SK-N-SH (cell line): Measurements from ENCODE around the gene ZKSCAN1. TPM values are rescaled to one million over a fixed set of nuclear protein-coding genes. Genes with fewer than 3 reads are reported as not detected.

Source experiments
- CTCF ChIA-PET: fragments of 300-600, 350-600 bp; formaldehyde crosslinking; extraction: SDS; loops from one replicate; lab custom pipeline; 2021; lab: Yijun Ruan, JAX
- POLR2A ChIA-PET: fragments of 350-600 bp; sonication (Branson Sonifier 250); formaldehyde crosslinking; extraction: SDS; loops from one replicate; lab custom pipeline; 2020; ENCODE audit warnings: antibody characterized with exemption, inconsistent platforms; lab: Yijun Ruan, JAX
- DNase-seq: peaks from one replicate; pipeline ENCODE4 v3.0.0; 2012
- H2AFZ ChIP-seq: fragments of 200-600 bp; sonication (generic); 2 replicates; pipeline ENCODE4 v1.8.1; 2016; ENCODE audit warnings: antibody characterized with exemption, mild to moderate bottlenecking, low read depth
- H3F3A ChIP-seq: fragments of 200-600 bp; sonication (generic); replicated peaks from 2 replicates; pipeline ENCODE3; 2016; ENCODE audit warnings: antibody characterized with exemption, mild to moderate bottlenecking; ENCODE audit not compliant: insufficient read depth
- H3K27ac ChIP-seq, 2 experiments: fragments of 200-500 bp in 1 of 2; fragments of 200-600 bp in 1 of 2; sonication (Bioruptor generic) in 1 of 2; sonication (generic), shearing (Covaris generic) in 1 of 2; 2 replicates each; pipeline versions ENCODE4 v1.5.1 to v1.6.1; 2014 to 2016; ENCODE audit warnings: low read depth in 2 of 2, inconsistent platforms in 1 of 2, low read length in 1 of 2, mild to moderate bottlenecking in 1 of 2, mixed read lengths in 1 of 2
- H3K27me3 ChIP-seq: fragments of 200-600 bp; sonication (generic), shearing (Covaris generic); 2 replicates; pipeline ENCODE4 v1.6.1; 2016; ENCODE audit warnings: mixed run types; ENCODE audit not compliant: insufficient read depth
- H3K36me3 ChIP-seq, 2 experiments: fragments of 200-500 bp in 1 of 2; fragments of 200-600 bp in 1 of 2; sonication (Bioruptor generic) in 1 of 2; sonication (generic) in 1 of 2; replicated peaks in 1 of 2; 2 replicates each; pipeline versions ENCODE3 to v1.5.1; 2014 to 2016; ENCODE audit warnings: low read length in 1 of 2, mild to moderate bottlenecking in 1 of 2; ENCODE audit not compliant: insufficient read depth in 2 of 2, control insufficient read depth in 1 of 2
- H3K4me1 ChIP-seq, 2 experiments: fragments of 200-500 bp in 1 of 2; fragments of 200-600 bp in 1 of 2; sonication (Bioruptor generic) in 1 of 2; sonication (generic), shearing (Covaris generic) in 1 of 2; 2 replicates each; pipeline versions ENCODE4 v1.5.1 to v1.6.1; 2014 to 2016; ENCODE audit warnings: low read depth in 1 of 2, low read length in 1 of 2, mixed run types in 1 of 2; ENCODE audit not compliant: insufficient read depth in 2 of 2, control insufficient read depth in 1 of 2
- H3K4me2 ChIP-seq: fragments of 200-600 bp; sonication (generic), shearing (Covaris generic); 2 replicates; pipeline ENCODE4 v1.6.1; 2017; ENCODE audit warnings: mixed run types
- H3K4me3 ChIP-seq, 2 experiments: fragments of 200-500 bp in 1 of 2; fragments of 200-600 bp in 1 of 2; sonication (Bioruptor generic) in 1 of 2; sonication (generic), shearing (Covaris generic) in 1 of 2; 2 replicates each; pipeline versions ENCODE4 v1.5.1 to v1.8.1; 2014 to 2016; ENCODE audit warnings: low read depth in 2 of 2, inconsistent platforms in 1 of 2, low read length in 1 of 2, mild to moderate bottlenecking in 1 of 2, mixed read lengths in 1 of 2, moderate library complexity in 1 of 2
- H3K79me2 ChIP-seq: fragments of 200-600 bp; sonication (generic); 2 replicates; pipeline ENCODE4 v1.8.1; 2017; ENCODE audit warnings: mild to moderate bottlenecking; ENCODE audit not compliant: insufficient read depth
- H3K9ac ChIP-seq: fragments of 200-600 bp; sonication (generic); 2 replicates; pipeline ENCODE4 v1.6.1; 2017; ENCODE audit warnings: mixed run types
- H3K9me2 ChIP-seq: fragments of 200-600 bp; sonication (generic); 2 replicates; pipeline ENCODE4 v1.6.1; 2017; ENCODE audit warnings: mixed run types
- H3K9me3 ChIP-seq: fragments of 200-600 bp; sonication (generic); 2 replicates; pipeline ENCODE4 v1.6.1; 2017; ENCODE audit warnings: mixed run types, mild to moderate bottlenecking, moderate library complexity
- H4K20me1 ChIP-seq: fragments of 200-600 bp; sonication (generic); 2 replicates; pipeline ENCODE4 v1.6.1; 2017; ENCODE audit warnings: mild to moderate bottlenecking, mixed run types; ENCODE audit not compliant: insufficient read depth
- ELF1 ChIP-seq: IDR thresholded peaks from 2 replicates; pipeline ENCODE4 v1.4.0; 2012
- EZH2phosphoT487 ChIP-seq: fragments of 200-600 bp; sonication (generic); IDR thresholded peaks from 2 replicates; pipeline ENCODE4 v1.6.1; 2017; ENCODE audit warnings: low read depth, mixed run types, mild to moderate bottlenecking, antibody characterized with exemption, moderate library complexity, borderline replicate concordance
- FOSL2 ChIP-seq: IDR thresholded peaks from 2 replicates; pipeline ENCODE4 v1.4.0; 2012; ENCODE audit warnings: low read depth, mild to moderate bottlenecking, moderate library complexity, borderline replicate concordance
- FOXM1 ChIP-seq: IDR thresholded peaks from 2 replicates; pipeline ENCODE4 v1.4.0; 2012; ENCODE audit warnings: low read depth, mild to moderate bottlenecking
- GATA2 ChIP-seq: sonication (generic); formaldehyde crosslinking; IDR thresholded peaks from 2 replicates; pipeline ENCODE4 v1.5.0; 2020; ENCODE audit warnings: mild to moderate bottlenecking, missing genetic modification reagents
- IRF3 ChIP-seq: fragments of 150-350 bp; IDR thresholded peaks from 2 replicates; pipeline ENCODE4 v1.6.1; 2016; ENCODE audit warnings: mild to moderate bottlenecking, low read depth, low read length
- JUND ChIP-seq: IDR thresholded peaks from 2 replicates; pipeline ENCODE4 v1.4.0; 2012
- MXI1 ChIP-seq: IDR thresholded peaks from 2 replicates; pipeline ENCODE4 v1.6.1; 2012; ENCODE audit warnings: mild to moderate bottlenecking, low read depth, low read length, improper control_type of control experiment
- PBX3 ChIP-seq: IDR thresholded peaks from 2 replicates; pipeline ENCODE4; 2012
- POLR2AphosphoS5 ChIP-seq: IDR thresholded peaks from 2 replicates; pipeline ENCODE4 v1.6.1; 2012; ENCODE audit warnings: low read depth, low read length
- RAD21 ChIP-seq: IDR thresholded peaks from 2 replicates; pipeline ENCODE4 v1.6.1; 2012; ENCODE audit warnings: mild to moderate bottlenecking, low read length
- RCOR1 ChIP-seq: fragments of 150-350 bp; IDR thresholded peaks from 2 replicates; pipeline ENCODE4 v1.6.1; 2017; ENCODE audit warnings: antibody characterized with exemption, low read length
- REST ChIP-seq: IDR thresholded peaks from 2 replicates; pipeline ENCODE4 v1.6.1; 2012; ENCODE audit warnings: mild to moderate bottlenecking, low read depth, low read length, moderate library complexity
- RFX5 ChIP-seq: IDR thresholded peaks from 2 replicates; pipeline ENCODE4 v1.6.1; 2012; ENCODE audit warnings: mild to moderate bottlenecking, improper control_type of control experiment, low read length
- RXRA ChIP-seq: IDR thresholded peaks from 2 replicates; pipeline ENCODE4 v1.4.0; 2012; ENCODE audit warnings: low read depth, mild to moderate bottlenecking, borderline replicate concordance
- SIN3A ChIP-seq: IDR thresholded peaks from 2 replicates; pipeline ENCODE4 v1.6.1; 2012; ENCODE audit warnings: low read depth, mild to moderate bottlenecking, low read length, moderate library complexity, borderline replicate concordance
- SMC3 ChIP-seq: IDR thresholded peaks from 2 replicates; pipeline ENCODE4 v1.6.1; 2012; ENCODE audit warnings: low read depth, low read length, improper control_type of control experiment
- TAF1 ChIP-seq: IDR thresholded peaks from 2 replicates; pipeline ENCODE4 v1.6.1; 2012; ENCODE audit warnings: low read depth, mild to moderate bottlenecking, low read length, moderate library complexity, borderline replicate concordance
- TEAD4 ChIP-seq: IDR thresholded peaks from 2 replicates; pipeline ENCODE4 v1.4.0; 2012; ENCODE audit warnings: mild to moderate bottlenecking, borderline replicate concordance; ENCODE audit not compliant: insufficient read depth
- YY1 ChIP-seq: IDR thresholded peaks from 2 replicates; pipeline ENCODE4 v1.4.0; 2012; ENCODE audit warnings: low read depth, mild to moderate bottlenecking
- WGBS: methylation state at CpG from one replicate; pipeline ENCODE4 v1.1.6; 2017; ENCODE audit warnings: low lambda C conversion rate; 5-methylcytosine and 5-hydroxymethylcytosine counted together
- polyA plus RNA-seq, 3 experiments: library from polyadenylated mRNA; depleted of rRNA; stranded (reverse); fragments of >200 nt; gene quantifications; 2 replicates each; pipeline ENCODE4 v1.2.3, GENCODE V29; 2012

The ZKSCAN1 gene
- polyA plus RNA-seq, 1 of the 3 experiments (the other 2 are of a cell fraction) = 21.1 TPM

- CTCF ChIA-PET = interaction anchor here (1.0 to 8.5 kb wide), 4 partner anchors 12 to 92 kb away, joined by 4 to 59 read pairs (median 22); partner anchors contain the start of genes AP4M1 and MCM7
- 89% methylated on average over 3 of the region's 3 CpGs for WGBS
- H3F3A ChIP-seq = peaks cover 39% of the 10 kb centered on the region
These were observed 70.1 kb downstream of the ZKSCAN1 start for GRCh38 chr7:100085515-100085914.

GRCh38 chr7:100087055-100087750 is 71.8 kb downstream of the ZKSCAN1 start:
- WGBS = 59% methylated on average over 10 of the region's 10 CpGs
- Histone ChIP-seq H3K4me3 (peak overlapping the region in 1 of 2 experiments; percentile 15; a peak in 1 of 4 replicates), H2AFZ (peak overlapping the region; percentile 7; the same call in 1 of the 2 replicates), H3K4me1 (peaks cover 13 to 33% of the 10 kb centered on the region in 2 experiments; a peak in 3 of 4 replicates), H3K27ac (peak overlapping the region; percentile 84 to 98; a peak in 3 of 4 replicates), H3K27me3 (no peaks in the 10 kb centered on the region), H4K20me1 (no peaks in the 10 kb centered on the region), H3K9me2 (no peaks in the 10 kb centered on the region), H3K9me3 (no peaks in the 10 kb centered on the region), H3K79me2 (peaks cover 41% of the 10 kb centered on the region), H3F3A (peaks cover 56% of the 10 kb centered on the region), H3K9ac (peak overlapping the region; percentile 62), H3K36me3 (peaks cover 18 to 20% of the 10 kb centered on the region in 2 experiments), H3K4me2 (peak overlapping the region; percentile 93)
- ChIA-PET POLR2A (interaction anchor here (7.5 kb wide), 1 partner anchor 14 kb away, joined by 98 read pairs; the partner anchor contains the start of genes AP4M1 and MCM7), CTCF (interaction anchor here (1.5 to 8.5 kb wide), 2 partner anchors 44 to 94 kb away, joined by 5 to 59 read pairs; no protein-coding TSS in a partner anchor)
- peak; percentile 50 for DNase-seq
- 0 out of 2 replicates have a peak, but pooled peaks have one; percentile 45 for TF ChIP-seq YY1
- TF ChIP-seq FOSL2 = peak; percentile 94
- TF ChIP-seq RAD21 = no peak
- peak; percentile 96 for TF ChIP-seq PBX3
- no peak for TF ChIP-seq SMC3
- TF ChIP-seq TAF1 = peak; percentile 60
- TF ChIP-seq REST = peak; percentile 56
- peak; percentile 76; the same call in 1 of the 2 replicates for TF ChIP-seq RXRA
- no peak for TF ChIP-seq MXI1
- no peak for TF ChIP-seq GATA2 (CRISPR knock-in tag)
- peak; percentile 94 for TF ChIP-seq FOXM1
- peak; percentile 92; the same call in 1 of the 2 replicates for TF ChIP-seq SIN3A
- no peak for TF ChIP-seq RFX5

More at GRCh38 chr7:100085515-100085914, 70.1 kb downstream of the ZKSCAN1 start:
- TF ChIP-seq YY1 (no peak), EZH2phosphoT487 (no peak), ELF1 (no peak), TEAD4 (no peak), IRF3 (no peak), GATA2 (CRISPR knock-in tag) (no peak), TAF1 (no peak), RCOR1 (no peak), POLR2AphosphoS5 (no peak), JUND (no peak)
- no peaks in the 10 kb centered on the region for H3K27me3 ChIP-seq
- H4K20me1 ChIP-seq = no peaks in the 10 kb centered on the region
- H3K4me3 ChIP-seq = no peak overlapping the region
- H3K79me2 ChIP-seq = peaks cover 38% of the 10 kb centered on the region
- H3K9me2 ChIP-seq = no peaks in the 10 kb centered on the region
- POLR2A ChIA-PET = interaction anchor here (1.8 kb wide), 1 partner anchor 15 kb away, joined by 7 read pairs; the partner anchor contains the start of genes AP4M1 and MCM7
- no peak overlapping the region for H3K4me2 ChIP-seq
- no peak overlapping the region for H2AFZ ChIP-seq
- DNase-seq = no peak
- H3K36me3 ChIP-seq = peaks cover under 1 to 4% of the 10 kb centered on the region in 2 experiments
- H3K4me1 ChIP-seq = peaks cover 11 to 29% of the 10 kb centered on the region in 2 experiments; a peak in 3 of 4 replicates
- no peak overlapping the region for H3K9ac ChIP-seq
- H3K9me3 ChIP-seq = no peaks in the 10 kb centered on the region
- peak overlapping the region in 1 of 2 experiments; percentile 98; a peak in 1 of 4 replicates for H3K27ac ChIP-seq
